ENCODE measurements around the gene ARHGAP6.

DNA sequence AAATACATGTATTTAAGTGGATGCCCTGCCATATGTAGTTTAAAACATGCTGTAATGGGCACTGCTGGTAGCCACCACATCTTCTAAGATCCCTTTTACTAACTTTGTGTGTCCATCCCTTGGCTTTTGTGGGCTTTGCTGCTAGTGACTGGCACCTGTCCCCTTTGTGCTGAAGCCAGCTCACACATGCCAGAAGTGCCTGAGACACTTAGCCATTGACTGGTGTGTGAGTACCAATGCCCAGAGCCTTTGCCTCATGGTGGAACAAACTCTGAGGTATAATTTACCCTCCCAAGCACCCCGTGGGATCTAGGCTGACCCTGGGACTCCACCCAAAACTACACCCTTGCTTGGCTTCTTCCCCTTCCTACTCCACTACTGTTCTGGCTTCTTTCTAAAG lies 33.0 kb downstream of the ARHGAP6 start:
- TF ChIP-seq, protein P1, sequence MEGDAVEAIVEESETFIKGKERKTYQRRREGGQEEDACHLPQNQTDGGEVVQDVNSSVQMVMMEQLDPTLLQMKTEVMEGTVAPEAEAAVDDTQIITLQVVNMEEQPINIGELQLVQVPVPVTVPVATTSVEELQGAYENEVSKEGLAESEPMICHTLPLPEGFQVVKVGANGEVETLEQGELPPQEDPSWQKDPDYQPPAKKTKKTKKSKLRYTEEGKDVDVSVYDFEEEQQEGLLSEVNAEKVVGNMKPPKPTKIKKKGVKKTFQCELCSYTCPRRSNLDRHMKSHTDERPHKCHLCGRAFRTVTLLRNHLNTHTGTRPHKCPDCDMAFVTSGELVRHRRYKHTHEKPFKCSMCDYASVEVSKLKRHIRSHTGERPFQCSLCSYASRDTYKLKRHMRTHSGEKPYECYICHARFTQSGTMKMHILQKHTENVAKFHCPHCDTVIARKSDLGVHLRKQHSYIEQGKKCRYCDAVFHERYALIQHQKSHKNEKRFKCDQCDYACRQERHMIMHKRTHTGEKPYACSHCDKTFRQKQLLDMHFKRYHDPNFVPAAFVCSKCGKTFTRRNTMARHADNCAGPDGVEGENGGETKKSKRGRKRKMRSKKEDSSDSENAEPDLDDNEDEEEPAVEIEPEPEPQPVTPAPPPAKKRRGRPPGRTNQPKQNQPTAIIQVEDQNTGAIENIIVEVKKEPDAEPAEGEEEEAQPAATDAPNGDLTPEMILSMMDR (IDR thresholded peaks at IDR 0.05): no peak
- TF ChIP-seq POLR2A (IDR thresholded peaks at IDR 0.05) (no peak), EP300 (IDR thresholded peaks at IDR 0.05) (no peak)

All from ovary (tissue), 3 donors.